Thyroid gland (tissue), 4 donors: ENCODE measurements around the gene TOP2B.

Source experiments
- CTCF ChIP-seq, 6 experiments: fragments of 200-600 bp in 3 of 6; fragments of 450-650 bp in 3 of 6; sonication (generic) in 3 of 6; IDR thresholded peaks; one replicate each; pipeline ENCODE4 v1.5.1; 2016 to 2019; ENCODE audit warnings: antibody characterized with exemption in 6 of 6, mild to moderate bottlenecking in 2 of 6, inconsistent platforms in 1 of 6, moderate library complexity in 1 of 6
- POLR2A ChIP-seq, 2 donors: fragments of 450-650 bp; IDR thresholded peaks; one replicate each; pipeline ENCODE4 v1.6.1; 2017; ENCODE audit warnings: antibody characterized with exemption in 2 of 2, mild to moderate bottlenecking in 2 of 2, moderate library complexity in 1 of 2

GRCh38 chr3:25635038-25635437, 29.7 kb downstream of the TOP2B start:
- TF ChIP-seq POLR2A (IDR thresholded peaks at IDR 0.05) (no peak), CTCF (IDR thresholded peaks at IDR 0.05) (no peak)
